Neural cell (in vitro differentiated cells): ENCODE results near the gene LSAMP. TPM values are rescaled to one million over a fixed set of nuclear protein-coding genes. Genes with fewer than 3 reads are reported as not detected.

Experiments
- H2AFZ ChIP-seq: fragments of 200-600, 300-800 bp; sonication (generic), shearing (Covaris generic); 2 replicates; pipeline ENCODE4 v1.6.0; 2014; ENCODE audit warnings: low read depth, mild to moderate bottlenecking, antibody characterized with exemption, low read length, moderate library complexity
- H3F3A ChIP-seq: fragments of 200-600 bp; shearing (Covaris generic); 2 replicates; pipeline ENCODE4 v1.6.1; 2016; ENCODE audit warnings: mild to moderate bottlenecking, moderate library complexity, mixed read lengths, antibody characterized with exemption, low read length; ENCODE audit not compliant: insufficient read depth, poor library complexity, severe bottlenecking
- H3K27ac ChIP-seq: fragments of 200-600, 300-800 bp; sonication (generic), shearing (Covaris generic); 2 replicates; pipeline ENCODE4 v1.5.1; 2014; ENCODE audit warnings: mild to moderate bottlenecking, low read length, moderate library complexity
- H3K27me3 ChIP-seq: fragments of 300-800, 200-600 bp; sonication (generic), shearing (Covaris generic); 2 replicates; pipeline ENCODE4 v1.6.0; 2014; ENCODE audit warnings: mild to moderate bottlenecking, low read depth, low read length, moderate library complexity; ENCODE audit not compliant: insufficient read depth
- H3K36me3 ChIP-seq: fragments of 300-800, 200-600 bp; sonication (generic), shearing (Covaris generic); 2 replicates; pipeline ENCODE4 v1.5.1; 2014; ENCODE audit warnings: mild to moderate bottlenecking, antibody characterized with exemption, low read length, moderate library complexity; ENCODE audit not compliant: insufficient read depth
- H3K4me2 ChIP-seq: fragments of 300-800, 200-600 bp; sonication (generic), shearing (Covaris generic); 2 replicates; pipeline ENCODE4 v1.6.0; 2014; ENCODE audit warnings: mild to moderate bottlenecking, low read length
- H3K4me3 ChIP-seq: fragments of 300-800, 200-600 bp; sonication (generic), shearing (Covaris generic); 2 replicates; pipeline ENCODE4 v1.5.1; 2014; ENCODE audit warnings: mild to moderate bottlenecking, low read length, moderate library complexity
- H3K79me2 ChIP-seq: fragments of 200-600 bp; shearing (Covaris generic); replicated peaks from 2 replicates; pipeline ENCODE4 v1.6.0; 2014; ENCODE audit warnings: mild to moderate bottlenecking, low read length, moderate library complexity; ENCODE audit not compliant: insufficient read depth
- H3K9ac ChIP-seq: fragments of 300-800, 200-600 bp; sonication (generic), shearing (Covaris generic); 2 replicates; pipeline ENCODE4 v1.6.1; 2016; ENCODE audit warnings: mild to moderate bottlenecking, low read length, mixed read lengths
- H3K9me2 ChIP-seq: fragments of 200-600 bp; shearing (Covaris generic); 2 replicates; pipeline ENCODE4 v1.6.1; 2016; ENCODE audit warnings: mild to moderate bottlenecking, low read length, mixed read lengths; ENCODE audit not compliant: insufficient read depth
- H3K9me3 ChIP-seq: fragments of 200-600, 300-800 bp; sonication (generic), shearing (Covaris generic); 2 replicates; pipeline ENCODE4 v1.6.1; 2016; ENCODE audit warnings: mild to moderate bottlenecking, mixed run types, low read length, moderate library complexity, mixed read lengths
- H4K20me1 ChIP-seq: fragments of 200-600 bp; shearing (Covaris generic); 2 replicates; pipeline ENCODE4 v1.6.1; 2016; ENCODE audit warnings: mild to moderate bottlenecking, mixed run types; ENCODE audit not compliant: insufficient read depth
- EP300 ChIP-seq: fragments of 450-650 bp; conservative IDR thresholded peaks from 2 replicates; pipeline ENCODE4 v1.6.1; 2014; ENCODE audit warnings: antibody characterized with exemption, mild to moderate bottlenecking, moderate library complexity; ENCODE audit not compliant: poor library complexity, severe bottlenecking
- EZH2 ChIP-seq: fragments of 200-600, 300-800 bp; shearing (Covaris generic), sonication (generic); IDR thresholded peaks from 2 replicates; pipeline ENCODE4 v1.6.1; 2014; ENCODE audit warnings: antibody characterized with exemption, low read length, borderline replicate concordance, mild to moderate bottlenecking; ENCODE audit not compliant: insufficient read depth, poor library complexity, severe bottlenecking
- MXI1 ChIP-seq: fragments of 450-650 bp; conservative IDR thresholded peaks from 2 replicates; pipeline ENCODE4 v1.6.1; 2014; ENCODE audit warnings: antibody characterized with exemption, mild to moderate bottlenecking; ENCODE audit not compliant: poor library complexity, severe bottlenecking
- POLR2AphosphoS5 ChIP-seq: IDR thresholded peaks from 2 replicates; pipeline ENCODE4 v1.6.1; 2012
- RAD21 ChIP-seq: fragments of 450-650 bp; conservative IDR thresholded peaks from 2 replicates; pipeline ENCODE4 v1.6.1; 2014; ENCODE audit warnings: antibody characterized with exemption, mild to moderate bottlenecking, moderate library complexity
- SMC3 ChIP-seq: fragments of 450-650 bp; conservative IDR thresholded peaks from 2 replicates; pipeline ENCODE4 v1.6.1; 2014; ENCODE audit warnings: antibody characterized with exemption, mild to moderate bottlenecking, moderate library complexity; ENCODE audit not compliant: poor library complexity
- TAF1 ChIP-seq: IDR thresholded peaks from 2 replicates; pipeline ENCODE4 v1.6.1; 2012; ENCODE audit warnings: low read depth
- polyA plus RNA-seq: library from polyadenylated mRNA; depleted of rRNA; stranded (reverse); fragments of >200 nt; gene quantifications from 2 replicates; pipeline ENCODE4 v1.2.3, GENCODE V29; 2014
- TF ChIP-seq, protein P1 (sequence below): fragments of 450-650 bp; IDR thresholded peaks from 2 replicates; pipeline ENCODE4 v1.5.1; 2014; ENCODE audit warnings: antibody characterized with exemption, mild to moderate bottlenecking, moderate library complexity; ENCODE audit not compliant: poor library complexity, severe bottlenecking
- TF ChIP-seq, protein P2 (sequence below): IDR thresholded peaks from 2 replicates; pipeline ENCODE4 v1.6.1; 2012; ENCODE audit warnings: borderline replicate concordance

LSAMP gene
- polyA plus RNA-seq, 1 donor from 2014 or later = 93.6 TPM

DNA sequence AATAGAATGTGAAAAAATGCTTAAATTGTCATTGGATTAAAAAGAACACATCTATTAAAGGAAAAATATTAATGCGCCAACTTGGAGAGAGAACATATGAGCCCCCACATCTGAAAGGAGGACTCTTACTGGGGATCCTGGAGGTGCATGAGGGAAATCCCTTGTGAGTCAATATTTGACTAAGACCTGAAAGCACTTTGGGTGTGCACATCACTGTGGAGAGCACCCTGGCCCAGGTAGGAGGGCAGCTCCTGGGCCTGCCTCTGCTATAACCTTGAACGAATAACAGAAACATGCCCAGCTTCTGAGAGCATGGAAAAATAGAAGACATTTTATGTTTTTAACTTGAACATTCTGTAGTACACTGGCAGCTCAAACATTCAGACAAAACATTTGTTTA is 622.2 kb downstream of the LSAMP start:
- H3K9me3 ChIP-seq = no peaks in the 10 kb centered on the region
- H3K79me2 ChIP-seq = no peaks in the 10 kb centered on the region
- H3K4me2 ChIP-seq = no peak overlapping the region
- H3K9ac ChIP-seq = no peak overlapping the region
- no peak overlapping the region for H3K27ac ChIP-seq
- no peaks in the 10 kb centered on the region for H4K20me1 ChIP-seq
- no peaks in the 10 kb centered on the region for H3K9me2 ChIP-seq
- no peaks in the 10 kb centered on the region for H3K27me3 ChIP-seq
- TF ChIP-seq EP300 = no peak
- TF ChIP-seq RAD21 = no peak
- TF ChIP-seq SMC3 = no peak
- TF ChIP-seq EZH2 = no peak
- no peak for TF ChIP-seq TAF1
- TF ChIP-seq, protein P1, sequence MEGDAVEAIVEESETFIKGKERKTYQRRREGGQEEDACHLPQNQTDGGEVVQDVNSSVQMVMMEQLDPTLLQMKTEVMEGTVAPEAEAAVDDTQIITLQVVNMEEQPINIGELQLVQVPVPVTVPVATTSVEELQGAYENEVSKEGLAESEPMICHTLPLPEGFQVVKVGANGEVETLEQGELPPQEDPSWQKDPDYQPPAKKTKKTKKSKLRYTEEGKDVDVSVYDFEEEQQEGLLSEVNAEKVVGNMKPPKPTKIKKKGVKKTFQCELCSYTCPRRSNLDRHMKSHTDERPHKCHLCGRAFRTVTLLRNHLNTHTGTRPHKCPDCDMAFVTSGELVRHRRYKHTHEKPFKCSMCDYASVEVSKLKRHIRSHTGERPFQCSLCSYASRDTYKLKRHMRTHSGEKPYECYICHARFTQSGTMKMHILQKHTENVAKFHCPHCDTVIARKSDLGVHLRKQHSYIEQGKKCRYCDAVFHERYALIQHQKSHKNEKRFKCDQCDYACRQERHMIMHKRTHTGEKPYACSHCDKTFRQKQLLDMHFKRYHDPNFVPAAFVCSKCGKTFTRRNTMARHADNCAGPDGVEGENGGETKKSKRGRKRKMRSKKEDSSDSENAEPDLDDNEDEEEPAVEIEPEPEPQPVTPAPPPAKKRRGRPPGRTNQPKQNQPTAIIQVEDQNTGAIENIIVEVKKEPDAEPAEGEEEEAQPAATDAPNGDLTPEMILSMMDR = no peak
- no peak for TF ChIP-seq MXI1
- TF ChIP-seq, protein P2, sequence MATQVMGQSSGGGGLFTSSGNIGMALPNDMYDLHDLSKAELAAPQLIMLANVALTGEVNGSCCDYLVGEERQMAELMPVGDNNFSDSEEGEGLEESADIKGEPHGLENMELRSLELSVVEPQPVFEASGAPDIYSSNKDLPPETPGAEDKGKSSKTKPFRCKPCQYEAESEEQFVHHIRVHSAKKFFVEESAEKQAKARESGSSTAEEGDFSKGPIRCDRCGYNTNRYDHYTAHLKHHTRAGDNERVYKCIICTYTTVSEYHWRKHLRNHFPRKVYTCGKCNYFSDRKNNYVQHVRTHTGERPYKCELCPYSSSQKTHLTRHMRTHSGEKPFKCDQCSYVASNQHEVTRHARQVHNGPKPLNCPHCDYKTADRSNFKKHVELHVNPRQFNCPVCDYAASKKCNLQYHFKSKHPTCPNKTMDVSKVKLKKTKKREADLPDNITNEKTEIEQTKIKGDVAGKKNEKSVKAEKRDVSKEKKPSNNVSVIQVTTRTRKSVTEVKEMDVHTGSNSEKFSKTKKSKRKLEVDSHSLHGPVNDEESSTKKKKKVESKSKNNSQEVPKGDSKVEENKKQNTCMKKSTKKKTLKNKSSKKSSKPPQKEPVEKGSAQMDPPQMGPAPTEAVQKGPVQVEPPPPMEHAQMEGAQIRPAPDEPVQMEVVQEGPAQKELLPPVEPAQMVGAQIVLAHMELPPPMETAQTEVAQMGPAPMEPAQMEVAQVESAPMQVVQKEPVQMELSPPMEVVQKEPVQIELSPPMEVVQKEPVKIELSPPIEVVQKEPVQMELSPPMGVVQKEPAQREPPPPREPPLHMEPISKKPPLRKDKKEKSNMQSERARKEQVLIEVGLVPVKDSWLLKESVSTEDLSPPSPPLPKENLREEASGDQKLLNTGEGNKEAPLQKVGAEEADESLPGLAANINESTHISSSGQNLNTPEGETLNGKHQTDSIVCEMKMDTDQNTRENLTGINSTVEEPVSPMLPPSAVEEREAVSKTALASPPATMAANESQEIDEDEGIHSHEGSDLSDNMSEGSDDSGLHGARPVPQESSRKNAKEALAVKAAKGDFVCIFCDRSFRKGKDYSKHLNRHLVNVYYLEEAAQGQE = no peak
- no peak for TF ChIP-seq POLR2AphosphoS5
- no peak overlapping the region for H3K4me3 ChIP-seq
- H2AFZ ChIP-seq = no peak overlapping the region
- no peaks in the 10 kb centered on the region for H3K36me3 ChIP-seq
- H3F3A ChIP-seq = no peaks in the 10 kb centered on the region

DNA sequence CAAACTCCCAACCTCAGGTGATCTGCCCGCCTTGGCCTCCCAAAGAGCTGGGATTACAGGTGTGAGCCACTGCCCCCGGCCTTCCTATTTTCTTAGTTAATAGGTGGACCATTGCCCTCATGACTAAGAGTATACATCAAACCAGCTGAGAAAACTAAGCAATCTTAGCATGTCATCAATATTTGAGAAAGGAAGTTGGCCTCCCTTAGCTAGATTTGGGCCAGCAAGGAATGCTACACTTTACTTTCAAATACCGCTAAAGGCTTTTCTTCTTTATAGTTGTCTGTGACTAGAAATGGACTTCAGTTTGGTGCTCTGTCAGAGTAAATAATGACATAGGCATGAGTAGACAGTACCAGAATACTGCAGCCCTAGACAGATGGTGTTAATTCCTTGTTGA is 622.7 kb downstream of the LSAMP start:
- no peaks in the 10 kb centered on the region for H3K27me3 ChIP-seq
- no peak overlapping the region for H3K4me3 ChIP-seq
- no peaks in the 10 kb centered on the region for H3F3A ChIP-seq
- H3K9me3 ChIP-seq = no peaks in the 10 kb centered on the region
- no peaks in the 10 kb centered on the region for H3K36me3 ChIP-seq
- H4K20me1 ChIP-seq = no peaks in the 10 kb centered on the region
- H3K9ac ChIP-seq = no peak overlapping the region
- H3K27ac ChIP-seq = no peak overlapping the region
- no peak for TF ChIP-seq RAD21
- no peak for TF ChIP-seq POLR2AphosphoS5
- no peak for TF ChIP-seq EP300
- TF ChIP-seq, protein P1 = no peak
- TF ChIP-seq MXI1 = no peak
- TF ChIP-seq EZH2 = no peak
- no peak for TF ChIP-seq SMC3
- H2AFZ ChIP-seq = no peak overlapping the region
- H3K79me2 ChIP-seq = no peaks in the 10 kb centered on the region
- H3K9me2 ChIP-seq = no peaks in the 10 kb centered on the region
- no peak overlapping the region for H3K4me2 ChIP-seq
